ENCODE results near the gene PFDN2. TPM values are rescaled to one million over a fixed set of nuclear protein-coding genes. Genes with fewer than 3 reads are reported as not detected.

PFDN2 gene
- total and polyA plus RNA-seq, 11 donors = 38.3 to 234 (median 49.8) TPM

DNA sequence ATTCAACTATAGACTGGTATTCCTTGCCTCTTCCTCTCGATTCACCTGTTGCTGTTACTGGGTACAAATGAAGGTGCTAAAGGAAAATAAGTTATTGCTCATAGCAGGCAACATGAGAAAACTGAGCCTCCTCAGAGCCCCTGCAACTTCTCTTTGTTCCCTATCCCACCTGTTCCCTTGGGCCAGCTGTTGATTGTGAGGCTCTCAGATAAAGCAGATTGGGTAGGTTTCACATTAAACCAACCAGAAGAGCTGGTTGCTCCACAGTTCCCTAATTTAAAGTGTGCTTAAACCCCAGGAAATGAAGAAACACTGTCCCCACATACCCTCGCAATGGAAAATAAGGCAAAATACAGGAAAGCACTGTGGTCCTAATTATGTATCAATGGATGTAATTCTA lies 9.8 kb upstream of the PFDN2 start:
- WGBS, 4 donors = 78 to 90% (median 84%) methylated on average over 2 of the region's 2 CpGs
- no peak for TF ChIP-seq POLR2A (IDR thresholded peaks at IDR 0.05)
- TF ChIP-seq CTCF (IDR thresholded peaks at IDR 0.05) = no peak
- H3K27me3 ChIP-seq = no peaks in the 10 kb centered on the region
- H3K4me3 ChIP-seq = no peak overlapping the region
- intact Hi-C loops (cut with DNase I) = no loop called here
- peak overlapping the region in 1 of 12 donors; percentile 65 for H3K27ac ChIP-seq
- peaks cover 0 to 80% (median 74%) of the 10 kb centered on the region in 9 donors for H3K36me3 ChIP-seq
- no peak for DNase-seq
- H3K9me3 ChIP-seq = no peaks in the 10 kb centered on the region
- no peak for ATAC-seq
- H3K4me1 ChIP-seq = peaks cover 0 to 51% (median 32%) of the 10 kb centered on the region in 12 donors

DNA sequence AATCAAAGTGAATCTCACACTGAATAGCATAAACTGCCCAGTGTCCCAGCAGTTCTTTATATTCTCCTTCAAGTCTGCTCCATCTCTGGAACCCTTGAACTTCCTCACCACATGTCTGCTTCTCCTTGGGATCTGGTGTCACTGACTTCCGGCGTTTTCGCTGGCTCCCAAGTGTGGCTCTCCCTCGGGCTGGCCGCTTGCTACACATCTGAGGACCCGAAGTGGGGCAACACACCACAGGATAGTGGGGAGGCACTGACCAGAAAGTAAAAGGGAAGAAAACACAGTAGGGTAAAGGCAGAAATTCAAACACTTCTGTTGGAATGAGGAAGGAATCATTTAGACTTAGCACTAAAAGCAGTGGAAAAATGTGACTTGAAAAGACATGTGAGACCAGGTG lies 5.1 kb upstream of the PFDN2 start:
- DNase-seq (no peak), ATAC-seq (no peak)
- H3K4me1 ChIP-seq = peaks cover 5 to 56% (median 21%) of the 10 kb centered on the region in 12 donors
- no peak for TF ChIP-seq CTCF (IDR thresholded peaks at IDR 0.05)
- no peak for TF ChIP-seq POLR2A (IDR thresholded peaks at IDR 0.05)
- H3K27me3 ChIP-seq = no peaks in the 10 kb centered on the region
- H3K9me3 ChIP-seq = no peaks in the 10 kb centered on the region
- H3K36me3 ChIP-seq = peaks cover 0 to 88% (median 80%) of the 10 kb centered on the region in 9 donors
- intact Hi-C loops (cut with DNase I) = no loop called here
- H3K4me3 ChIP-seq = no peak overlapping the region
- WGBS, 4 donors = 83 to 88% (median 85%) methylated on average over 6 of the region's 6 CpGs
- peak overlapping the region in 1 of 12 donors; percentile 96 for H3K27ac ChIP-seq

GRCh38 chr1:161121834-161122233 lies 4.0 kb upstream of the PFDN2 start:
- no peak for ATAC-seq
- TF ChIP-seq POLR2A (IDR thresholded peaks at IDR 0.05) (no peak), CTCF (IDR thresholded peaks at IDR 0.05) (no peak)
- WGBS, 4 donors = 74 to 83% (median 79%) methylated on average over 4 of the region's 4 CpGs
- no peaks in the 10 kb centered on the region for H3K9me3 ChIP-seq
- peaks cover 5 to 50% (median 21%) of the 10 kb centered on the region in 12 donors for H3K4me1 ChIP-seq
- H3K27me3 ChIP-seq = no peaks in the 10 kb centered on the region
- no peak for DNase-seq
- H3K36me3 ChIP-seq = peaks cover 0 to 76% (median 69%) of the 10 kb centered on the region in 9 donors
- no peak overlapping the region for H3K4me3 ChIP-seq
- peak overlapping the region in 1 of 12 donors; percentile 96 for H3K27ac ChIP-seq
- intact Hi-C loops (cut with DNase I) = no loop called here

GRCh38 chr1:161121042-161121650 lies 3.3 kb upstream of the PFDN2 start:
- H3K27ac ChIP-seq = peak overlapping the region in 1 of 12 donors; percentile 96
- TF ChIP-seq POLR2A (IDR thresholded peaks at IDR 0.05) (no peak), CTCF (IDR thresholded peaks at IDR 0.05) (no peak)
- H3K27me3 ChIP-seq = no peaks in the 10 kb centered on the region
- WGBS, 4 donors = 87 to 95% (median 92%) methylated on average over 3 of the region's 3 CpGs
- H3K9me3 ChIP-seq = no peaks in the 10 kb centered on the region
- no peak for DNase-seq
- H3K4me3 ChIP-seq = no peak overlapping the region
- intact Hi-C loops (cut with DNase I) = no loop called here
- peaks cover 5 to 55% (median 27%) of the 10 kb centered on the region in 12 donors for H3K4me1 ChIP-seq
- H3K36me3 ChIP-seq = peaks cover 0 to 69% (median 62%) of the 10 kb centered on the region in 9 donors
- ATAC-seq = no peak

Measured in heart left ventricle (tissue), 16 donors.